Coronary artery (tissue), 2 donors: Measurements from ENCODE around the gene BICD2.

Source experiments
- DNase-seq: peaks from one replicate; pipeline ENCODE4 v3.0.0-alpha.2; 2017; ENCODE audit warnings: low spot score
- H3K27ac ChIP-seq, 2 donors: fragments of 200-600 bp; sonication (generic); one replicate each; pipeline ENCODE4 v1.5.1; 2016 to 2019
- H3K4me3 ChIP-seq: fragments of 200-600 bp; sonication (generic); 2 replicates; pipeline ENCODE4 v1.5.1; 2016; ENCODE audit warnings: mild to moderate bottlenecking, moderate library complexity
- CTCF ChIP-seq: fragments of 200-600 bp; sonication (generic); IDR thresholded peaks from one replicate; pipeline ENCODE4 v1.5.1; 2019; ENCODE audit warnings: antibody characterized with exemption

Gene BICD2

DNA sequence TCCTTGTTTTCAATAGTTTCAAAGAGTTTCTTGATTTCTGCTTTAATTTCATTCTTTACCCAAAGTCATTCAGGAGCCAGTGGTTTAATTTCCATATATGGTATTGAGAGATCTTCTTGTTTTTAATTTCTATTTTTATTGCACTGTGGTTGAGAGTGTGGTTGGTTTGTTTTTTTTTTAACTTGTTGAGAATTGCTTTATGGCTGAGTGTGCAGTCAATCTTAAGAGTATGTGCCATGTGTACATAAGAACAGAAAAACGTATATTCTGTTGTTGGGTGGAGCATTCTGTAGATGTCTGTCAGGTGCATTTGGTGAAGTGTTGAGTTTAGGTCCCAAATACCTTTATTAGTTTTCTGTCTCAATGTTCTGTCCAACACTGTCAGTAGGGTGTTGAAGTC lies 68.0 kb downstream of the BICD2 start:
- Histone ChIP-seq H3K27ac (no peak overlapping the region), H3K4me3 (no peak overlapping the region)
- no peak for TF ChIP-seq CTCF
- DNase-seq, result no peak

DNA sequence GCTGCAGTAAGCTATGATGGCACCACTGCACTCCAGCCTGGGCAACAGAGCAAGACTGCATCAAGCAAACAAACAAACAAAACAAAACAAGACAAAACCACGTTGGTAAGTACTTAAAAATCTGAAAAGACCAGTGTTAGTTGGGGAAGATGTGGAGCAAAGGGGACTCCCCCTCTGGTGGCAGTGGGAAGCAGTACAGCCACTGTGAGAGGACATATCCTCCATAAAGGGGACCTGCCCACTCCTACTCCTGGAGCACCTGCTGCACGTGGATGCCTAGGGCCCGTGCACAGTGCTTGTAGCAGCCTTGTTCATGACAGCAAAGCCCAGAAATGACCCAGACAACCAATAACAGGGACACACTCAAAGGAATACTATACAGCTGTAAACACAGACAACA lies 77.7 kb downstream of the BICD2 start:
- H3K4me3 ChIP-seq, result no peak overlapping the region
- H3K27ac ChIP-seq, result no peak overlapping the region
- no peak for TF ChIP-seq CTCF
- peak; percentile 17 for DNase-seq

DNA sequence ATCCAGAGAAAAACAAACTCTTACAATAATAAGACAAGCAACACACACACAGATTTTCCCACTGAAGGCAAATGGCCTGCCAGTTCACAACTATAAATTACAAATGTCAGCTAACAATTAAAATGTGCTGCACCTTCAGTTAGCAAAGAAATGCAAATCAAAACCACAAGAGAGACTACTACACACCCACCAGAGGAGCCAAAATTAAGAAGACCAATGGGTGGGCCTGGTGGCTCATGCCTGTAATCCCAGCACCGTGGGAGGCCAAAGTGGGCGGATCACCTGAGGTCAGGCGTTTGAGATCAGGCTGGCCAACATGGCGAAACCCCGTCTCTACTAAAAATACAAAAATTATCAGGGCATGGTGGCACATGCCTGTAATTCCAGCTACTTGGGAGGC lies 79.6 kb downstream of the BICD2 start:
- TF ChIP-seq CTCF, result no peak
- no peak for DNase-seq
- Histone ChIP-seq H3K27ac (no peak overlapping the region), H3K4me3 (no peak overlapping the region)

DNA sequence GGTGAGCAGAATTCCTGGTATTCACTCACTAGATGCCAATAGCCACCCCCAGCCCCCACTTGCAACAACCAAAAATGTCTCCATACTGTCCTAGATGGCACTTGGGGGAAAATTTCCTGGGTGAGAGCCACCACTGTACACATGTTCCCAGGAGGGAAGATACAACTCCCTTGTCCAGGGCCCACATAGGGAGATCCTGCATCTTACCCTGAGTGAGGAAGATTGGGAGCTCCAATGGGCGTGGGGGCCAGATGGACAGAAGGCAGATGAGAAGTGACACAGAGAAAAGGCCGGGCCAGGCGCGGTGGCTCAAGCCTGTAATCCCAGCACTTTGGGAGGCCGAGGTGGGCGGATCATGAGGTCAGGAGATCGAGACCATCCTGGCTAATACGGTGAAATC lies 82.4 kb downstream of the BICD2 start:
- no peak overlapping the region for H3K4me3 ChIP-seq

GRCh38 chr9:92680166-92681119 lies 84.2 kb downstream of the BICD2 start:
- TF ChIP-seq CTCF, result no peak
- peak; percentile 62 for DNase-seq
- peak overlapping the region in 1 of 2 donors; percentile 16 for H3K27ac ChIP-seq

More for the DNA sequence above, 82.4 kb downstream of the BICD2 start:
- TF ChIP-seq CTCF, result no peak
- H3K27ac ChIP-seq, result no peak overlapping the region
- peak; percentile 52 for DNase-seq

DNA sequence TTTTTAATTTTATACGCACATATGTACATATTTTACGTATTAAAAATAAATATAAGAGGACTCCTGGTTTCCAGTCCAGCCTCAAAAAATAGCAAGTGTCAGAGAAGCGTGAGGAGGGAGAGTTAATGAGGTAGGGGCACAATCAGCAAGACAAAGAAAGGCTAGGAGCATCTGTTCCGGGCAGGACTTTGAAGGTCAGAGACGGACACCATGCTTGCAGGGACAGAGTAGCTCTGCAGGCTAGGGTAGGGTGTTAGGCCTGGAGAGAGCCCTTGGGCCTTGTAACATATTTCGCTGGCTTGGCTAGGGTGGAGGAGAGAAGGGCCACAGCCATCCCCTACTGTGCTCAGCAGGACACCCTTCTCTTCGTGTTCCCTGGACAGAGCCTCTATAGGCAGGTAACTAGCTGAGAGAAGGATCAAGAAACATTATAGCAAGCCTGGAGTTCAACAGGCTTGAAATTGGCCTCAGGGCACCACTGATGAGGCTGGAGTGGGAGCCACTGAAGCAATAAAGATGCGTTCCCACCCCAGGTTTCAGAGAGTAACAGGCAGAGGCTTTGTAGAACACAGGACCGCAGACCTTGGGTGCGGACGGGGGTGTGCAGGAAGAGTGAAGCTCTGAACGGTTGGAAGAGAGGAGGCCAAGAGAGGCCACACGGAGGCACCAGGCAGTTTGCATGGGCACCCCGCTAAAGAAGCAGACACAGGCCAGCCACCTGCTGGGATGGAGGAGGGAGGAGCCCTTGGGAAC lies 85.0 kb downstream of the BICD2 start:
- peak; percentile 62 for DNase-seq

More at GRCh38 chr9:92680166-92681119, 84.2 kb downstream of the BICD2 start:
- no peak overlapping the region for H3K4me3 ChIP-seq

More for the DNA sequence above, 85.0 kb downstream of the BICD2 start:
- Histone ChIP-seq H3K27ac (no peak overlapping the region), H3K4me3 (no peak overlapping the region)
- TF ChIP-seq CTCF, result no peak
